ENCODE measurements around the gene GALM.
"Not testable (repeated sequence)": the region's sequence is repeated elsewhere in the genome, so short reads cannot be mapped to it uniquely, and the experiment has no call there.

Gene GALM

GRCh38 chr2:38665854-38666555, at the start of gene GALM:
TSS of gene GALM (plus strand) at chr2:38666114. CDS start at chr2:38666162, 48 bp downstream.
- DNase-seq, result peak; percentile 67

DNA sequence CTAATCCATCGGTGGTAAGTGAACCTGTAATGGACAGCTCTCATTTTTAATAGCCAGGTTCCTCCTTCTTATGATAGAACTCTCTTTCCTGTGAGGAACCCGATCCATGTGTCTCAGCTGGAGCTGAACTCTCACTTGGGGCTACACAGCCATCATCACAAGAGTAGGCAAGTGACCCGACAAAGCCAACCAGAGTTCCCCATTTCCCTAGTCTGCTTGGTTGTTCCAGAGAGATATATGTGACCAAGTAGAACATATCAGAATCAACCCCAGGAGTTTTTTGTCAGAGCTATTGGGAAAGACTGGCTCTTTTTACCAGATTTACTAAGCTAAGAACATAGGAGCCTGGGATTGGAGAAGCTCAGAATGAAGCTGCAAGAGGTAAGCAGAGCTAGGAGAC, 48.6 kb upstream of the GALM start:
- DNase-seq, result no peak

GRCh38 chr2:38619458-38620164, 46.3 kb upstream of the GALM start:
- no peak for DNase-seq

GRCh38 chr2:38620282-38620977, 45.5 kb upstream of the GALM start:
- peak; percentile 48 for DNase-seq

GRCh38 chr2:38621018-38621417, 44.9 kb upstream of the GALM start:
- no peak for DNase-seq

- DNase-seq, result no peak
Observed at GRCh38 chr2:38622210-38622609, 43.7 kb upstream of the GALM start.

GRCh38 chr2:38626326-38627035, 39.4 kb upstream of the GALM start:
- DNase-seq, result no peak

GRCh38 chr2:38627391-38627790, 38.5 kb upstream of the GALM start:
- DNase-seq, result no peak

- DNase-seq, result no peak
Observed at GRCh38 chr2:38629684-38630083, 36.2 kb upstream of the GALM start.

- DNase-seq, result no peak
Observed at GRCh38 chr2:38631976-38632375, 33.9 kb upstream of the GALM start.

DNA sequence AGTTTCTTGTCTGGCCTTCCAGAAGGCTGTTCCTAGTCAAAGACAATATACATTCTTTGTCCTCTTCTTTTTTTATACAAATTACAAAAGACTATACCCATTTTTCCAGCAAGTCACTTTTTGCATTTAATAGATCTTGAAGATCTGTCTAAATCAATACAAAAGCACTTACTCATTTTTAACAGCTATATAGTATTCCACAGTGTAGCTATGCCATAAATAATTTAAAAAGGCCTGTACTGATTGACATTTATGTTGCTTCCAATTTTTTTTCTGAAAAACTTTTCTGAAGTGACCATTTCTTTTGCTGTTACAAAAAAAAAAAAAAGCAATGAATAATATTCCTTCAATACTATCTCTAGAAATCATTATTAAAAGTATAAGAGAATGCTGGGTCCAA, 32.9 kb upstream of the GALM start:
- no peak for DNase-seq

- no peak for DNase-seq
Observed at GRCh38 chr2:38633895-38634294, 32.0 kb upstream of the GALM start.

DNA sequence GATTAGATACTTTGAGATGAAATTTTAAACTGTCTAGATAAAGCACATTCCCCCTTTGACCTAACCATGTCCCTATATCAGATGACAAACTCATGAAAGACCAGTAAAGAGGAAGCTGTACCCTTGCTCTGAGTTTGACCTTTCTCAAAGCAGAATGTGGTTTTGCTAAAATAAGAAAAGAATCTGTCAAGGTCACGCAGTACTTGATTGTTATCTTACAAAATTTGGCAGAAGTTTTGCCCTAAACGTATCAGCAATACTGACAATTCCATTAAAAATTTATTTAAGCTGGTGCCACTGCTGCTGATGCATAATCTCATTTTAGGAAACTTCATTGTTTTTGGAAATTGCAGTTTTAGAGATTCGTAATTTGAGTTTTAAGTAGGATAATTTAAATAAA, 31.2 kb upstream of the GALM start:
- no peak for DNase-seq

DNA sequence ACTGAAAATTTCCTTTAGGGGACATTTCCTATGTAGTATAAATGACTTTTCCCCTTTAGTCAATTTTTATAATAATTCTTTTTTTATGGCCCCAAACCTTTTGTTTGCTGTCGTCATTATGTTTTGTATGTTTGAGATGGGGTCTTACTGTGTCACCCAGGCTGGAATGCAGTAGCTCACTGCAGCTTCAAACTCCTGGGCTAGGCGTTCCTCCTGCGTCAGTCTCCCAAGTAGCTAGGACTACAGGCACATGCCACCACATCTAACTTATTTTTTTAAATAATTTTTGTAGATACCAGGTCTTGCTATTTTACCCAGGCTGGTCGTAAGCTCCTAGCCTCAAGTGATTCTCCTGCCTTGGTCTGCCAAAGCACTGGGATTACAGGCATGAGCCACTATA, 30.8 kb upstream of the GALM start:
- no peak for DNase-seq

- DNase-seq, result no peak
Observed at GRCh38 chr2:38636069-38636468, 29.8 kb upstream of the GALM start.

DNA sequence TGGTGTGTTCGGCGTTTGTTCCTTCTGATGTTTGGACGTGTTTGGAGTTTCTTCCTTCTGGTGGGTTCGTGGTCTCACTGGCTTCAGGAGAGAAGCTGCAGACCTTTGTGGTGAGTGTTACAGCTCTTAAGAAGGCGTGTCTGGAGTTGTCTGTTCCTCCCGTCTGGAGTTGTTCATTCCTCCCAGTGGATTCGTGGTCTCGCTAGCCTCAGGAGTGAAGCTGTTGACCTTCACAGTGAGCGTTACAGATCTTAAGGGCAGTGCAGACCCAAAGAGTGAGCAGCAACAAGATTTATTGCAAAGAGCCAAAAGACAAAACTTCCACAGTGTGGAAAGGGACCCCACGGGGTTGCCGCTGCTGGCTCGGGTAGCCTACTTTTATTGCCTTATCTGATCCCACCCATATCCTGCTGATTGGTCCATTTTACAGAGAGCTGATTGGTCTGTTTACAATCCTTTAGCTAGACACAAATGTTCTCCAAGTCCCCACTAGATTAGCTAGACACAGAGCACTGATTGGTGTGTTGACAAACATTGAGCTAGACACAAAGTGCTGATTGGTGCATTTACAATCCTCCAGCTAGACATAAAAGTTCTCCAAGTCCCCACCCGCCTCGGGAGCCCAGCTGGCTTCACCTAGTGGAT, 23.4 kb upstream of the GALM start:
- not testable (repeated sequence) for DNase-seq

- DNase-seq, result no peak
Observed at GRCh38 chr2:38643021-38643671, 22.8 kb upstream of the GALM start.

DNA sequence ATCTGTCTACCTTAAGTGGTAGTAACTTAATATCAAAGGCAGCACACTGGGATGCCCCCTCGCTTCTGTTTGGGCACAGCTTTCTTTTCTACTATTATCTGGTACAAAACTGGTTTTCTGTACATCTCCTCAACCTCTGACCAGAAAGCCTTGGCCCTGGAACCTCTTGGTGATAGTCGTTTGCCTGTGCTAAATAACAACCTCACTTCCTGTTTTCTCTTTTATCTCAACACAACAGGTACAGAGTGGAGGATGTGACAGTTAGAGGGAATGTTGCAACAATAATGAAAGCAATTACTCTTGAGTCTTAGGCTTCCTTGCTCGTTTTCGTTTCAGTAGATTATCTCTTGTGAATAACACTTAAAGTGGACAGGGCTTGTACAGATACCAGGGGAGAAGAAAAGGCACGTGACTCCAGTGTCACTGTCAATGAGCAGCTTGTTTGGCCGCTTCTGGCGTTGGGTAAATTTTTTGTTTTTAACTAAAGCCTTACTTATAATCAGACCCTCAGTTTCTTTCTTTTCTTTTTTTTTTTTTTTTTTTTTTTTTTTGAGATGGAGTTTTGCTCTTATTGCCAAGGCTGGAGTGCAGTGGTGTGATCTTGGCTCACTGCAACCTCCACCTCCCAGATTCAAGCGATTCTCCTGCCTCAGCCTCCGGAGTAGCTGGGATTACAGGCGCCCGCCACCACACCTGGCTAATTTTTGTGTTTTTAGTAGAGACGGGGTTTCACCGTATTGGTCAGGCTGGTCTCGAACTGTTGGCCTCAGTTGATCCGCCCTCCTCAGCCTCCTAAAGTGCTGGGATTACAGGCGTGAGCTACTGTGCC, 22.0 kb upstream of the GALM start:
- not testable (repeated sequence) for DNase-seq

- DNase-seq, result no peak
Observed at GRCh38 chr2:38648107-38648761, 17.7 kb upstream of the GALM start.

DNA sequence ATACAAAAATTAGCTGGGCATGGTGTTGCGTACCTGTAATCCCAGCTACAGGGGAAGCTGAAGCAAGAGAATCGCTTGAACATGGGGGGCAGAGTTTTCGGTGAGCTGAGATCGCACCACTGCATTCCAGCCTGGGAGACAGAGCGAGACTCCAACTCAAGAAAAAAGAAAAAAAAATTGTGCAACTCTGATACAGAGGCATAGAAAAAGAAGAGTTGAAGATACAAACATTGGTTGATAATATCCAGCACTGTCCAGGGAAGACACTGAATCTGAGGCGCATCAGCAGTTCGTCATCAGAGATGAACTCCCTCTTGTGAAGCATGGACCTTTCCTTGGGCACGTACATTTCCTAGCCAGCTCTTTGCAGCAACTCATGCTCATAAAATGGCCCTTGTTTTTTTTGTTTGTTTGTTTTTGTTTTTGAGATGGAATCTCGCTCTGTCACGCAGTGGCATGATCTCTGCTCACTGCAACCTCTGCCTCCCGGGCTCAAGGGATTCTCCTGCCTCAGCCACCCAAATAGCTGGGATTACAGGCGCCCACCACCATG, 16.7 kb upstream of the GALM start:
- no peak for DNase-seq
